HG03103 (cell line): Measurements from ENCODE around the gene NR2F2.

ENCODE experiments used
- ATAC-seq: cut with Tn5 transposase; IDR thresholded peaks from one replicate; pipeline ENCODE4 v1.9.1; 2021; ENCODE audit warnings: low read depth; ENCODE audit not compliant: unreplicated experiment

The NR2F2 gene

GRCh38 chr15:96331144-96331944 lies 844 bp downstream of the NR2F2 start:
- ATAC-seq: no peak

GRCh38 chr15:96331945-96332636 lies 1.6 kb downstream of the NR2F2 start:
- ATAC-seq: no peak

GRCh38 chr15:96332637-96333121 lies 2.2 kb downstream of the NR2F2 start:
- no peak for ATAC-seq

- ATAC-seq: no peak
Measured at GRCh38 chr15:96333131-96334016, 2.9 kb downstream of the NR2F2 start.

GRCh38 chr15:96334017-96334704 lies 3.7 kb downstream of the NR2F2 start:
- ATAC-seq: no peak

- no peak for ATAC-seq
Measured at GRCh38 chr15:96334705-96335410, 4.4 kb downstream of the NR2F2 start.

- ATAC-seq: no peak
Measured at GRCh38 chr15:96335411-96336024, 5.0 kb downstream of the NR2F2 start.

GRCh38 chr15:96336108-96336595 lies 5.7 kb downstream of the NR2F2 start:
- no peak for ATAC-seq

- no peak for ATAC-seq
Measured at GRCh38 chr15:96336596-96337364, 6.3 kb downstream of the NR2F2 start.

GRCh38 chr15:96337365-96338023 lies 7.0 kb downstream of the NR2F2 start:
- no peak for ATAC-seq

- no peak for ATAC-seq
Measured at GRCh38 chr15:96338074-96338765, 7.7 kb downstream of the NR2F2 start.

GRCh38 chr15:96338766-96339618 lies 8.5 kb downstream of the NR2F2 start:
- ATAC-seq: no peak

GRCh38 chr15:96339619-96340347 lies 9.3 kb downstream of the NR2F2 start:
- ATAC-seq: no peak

GRCh38 chr15:96340348-96340597 lies 9.8 kb downstream of the NR2F2 start:
- ATAC-seq: no peak

GRCh38 chr15:96340598-96341512 lies 10.4 kb downstream of the NR2F2 start:
- ATAC-seq: no peak
